Effector memory CD4-positive, alpha-beta T cell (primary cell): ENCODE measurements around the gene GNPTAB.

ENCODE experiments used
- DNase-seq, 3 donors: peaks; one replicate each; pipeline ENCODE4 v3.0.0-alpha.2; 2020
- H3K27ac ChIP-seq: 2 replicates; pipeline ENCODE4 v1.7.0; 2013; ENCODE audit warnings: mild to moderate bottlenecking, low read length, moderate library complexity; ENCODE audit not compliant: insufficient read depth, poor library complexity, severe bottlenecking
- H3K27me3 ChIP-seq: replicated peaks from 2 replicates; pipeline ENCODE4 v1.7.0; 2013; ENCODE audit warnings: mild to moderate bottlenecking, low read length; ENCODE audit not compliant: insufficient read depth, control insufficient read depth, poor library complexity, severe bottlenecking
- H3K36me3 ChIP-seq: 2 replicates; pipeline ENCODE4 v1.7.0; 2013; ENCODE audit warnings: mild to moderate bottlenecking, low read length, moderate library complexity; ENCODE audit not compliant: control insufficient read depth, insufficient read depth
- H3K4me1 ChIP-seq: 2 replicates; pipeline ENCODE4 v1.7.0; 2013; ENCODE audit warnings: low read length, mild to moderate bottlenecking; ENCODE audit not compliant: control insufficient read depth, insufficient read depth, poor library complexity, severe bottlenecking
- H3K4me3 ChIP-seq: 2 replicates; pipeline ENCODE4 v1.7.0; 2013; ENCODE audit warnings: low read length, low read depth, mild to moderate bottlenecking; ENCODE audit not compliant: insufficient read depth, poor library complexity, severe bottlenecking
- H3K9me3 ChIP-seq: 2 replicates; pipeline ENCODE4 v1.7.0; 2013; ENCODE audit warnings: mild to moderate bottlenecking, low read length, moderate library complexity; ENCODE audit not compliant: control insufficient read depth

The GNPTAB gene

GRCh38 chr12:101792046-101792931 is 38.5 kb downstream of the GNPTAB start:
- DNase-seq, result no peak
- peaks cover 6% of the 10 kb centered on the region for H3K36me3 ChIP-seq
- no peaks in the 10 kb centered on the region for H3K9me3 ChIP-seq
- H3K27ac ChIP-seq, result no peak overlapping the region
- no peaks in the 10 kb centered on the region for H3K27me3 ChIP-seq
- H3K4me3 ChIP-seq, result no peak overlapping the region
- no peaks in the 10 kb centered on the region for H3K4me1 ChIP-seq

GRCh38 chr12:101789171-101789570 is 41.6 kb downstream of the GNPTAB start:
- Histone ChIP-seq H3K4me3 (no peak overlapping the region), H3K36me3 (peaks cover 12% of the 10 kb centered on the region), H3K9me3 (no peaks in the 10 kb centered on the region), H3K4me1 (no peaks in the 10 kb centered on the region), H3K27me3 (no peaks in the 10 kb centered on the region), H3K27ac (no peak overlapping the region)
- no peak for DNase-seq

GRCh38 chr12:101785671-101786070 is 45.1 kb downstream of the GNPTAB start:
- Histone ChIP-seq H3K4me1 (no peaks in the 10 kb centered on the region), H3K9me3 (no peaks in the 10 kb centered on the region), H3K27me3 (no peaks in the 10 kb centered on the region), H3K27ac (no peak overlapping the region), H3K4me3 (no peak overlapping the region), H3K36me3 (peaks cover 15% of the 10 kb centered on the region)
- DNase-seq, result no peak

GRCh38 chr12:101784376-101784775 is 46.4 kb downstream of the GNPTAB start:
- H3K9me3 ChIP-seq, result no peaks in the 10 kb centered on the region
- H3K27ac ChIP-seq, result no peak overlapping the region
- no peak for DNase-seq
- H3K36me3 ChIP-seq, result peaks cover 21% of the 10 kb centered on the region
- no peaks in the 10 kb centered on the region for H3K27me3 ChIP-seq
- H3K4me3 ChIP-seq, result no peak overlapping the region
- H3K4me1 ChIP-seq, result no peaks in the 10 kb centered on the region

- Histone ChIP-seq H3K27me3 (no peaks in the 10 kb centered on the region), H3K4me1 (no peaks in the 10 kb centered on the region), H3K36me3 (peaks cover 23% of the 10 kb centered on the region), H3K27ac (no peak overlapping the region), H3K9me3 (no peaks in the 10 kb centered on the region), H3K4me3 (no peak overlapping the region)
- DNase-seq, result no peak
Observed at GRCh38 chr12:101783838-101784237, 46.9 kb downstream of the GNPTAB start.

GRCh38 chr12:101783150-101783549 is 47.6 kb downstream of the GNPTAB start:
- DNase-seq, result no peak
- H3K27ac ChIP-seq, result no peak overlapping the region
- H3K4me1 ChIP-seq, result no peaks in the 10 kb centered on the region
- H3K9me3 ChIP-seq, result no peaks in the 10 kb centered on the region
- no peak overlapping the region for H3K4me3 ChIP-seq
- no peaks in the 10 kb centered on the region for H3K27me3 ChIP-seq
- H3K36me3 ChIP-seq, result peaks cover 22% of the 10 kb centered on the region

- Histone ChIP-seq H3K36me3 (peaks cover 25% of the 10 kb centered on the region), H3K27ac (no peak overlapping the region), H3K4me1 (no peaks in the 10 kb centered on the region)
Observed at GRCh38 chr12:101782273-101782731, 48.5 kb downstream of the GNPTAB start.

GRCh38 chr12:101781834-101782233 is 48.9 kb downstream of the GNPTAB start:
- Histone ChIP-seq H3K4me3 (no peak overlapping the region), H3K27me3 (no peaks in the 10 kb centered on the region), H3K9me3 (no peaks in the 10 kb centered on the region), H3K4me1 (no peaks in the 10 kb centered on the region), H3K36me3 (peaks cover 27% of the 10 kb centered on the region), H3K27ac (no peak overlapping the region)
- DNase-seq, result no peak

More at GRCh38 chr12:101782273-101782731, 48.5 kb downstream of the GNPTAB start:
- H3K9me3 ChIP-seq, result no peaks in the 10 kb centered on the region
- DNase-seq, result no peak
- H3K27me3 ChIP-seq, result no peaks in the 10 kb centered on the region
- H3K4me3 ChIP-seq, result no peak overlapping the region

- DNase-seq, result no peak
- Histone ChIP-seq H3K36me3 (peaks cover 27% of the 10 kb centered on the region), H3K27ac (no peak overlapping the region)
Observed at GRCh38 chr12:101780599-101780998, 50.2 kb downstream of the GNPTAB start.

GRCh38 chr12:101779626-101780025 is 51.1 kb downstream of the GNPTAB start:
- Histone ChIP-seq H3K36me3 (peaks cover 21% of the 10 kb centered on the region), H3K4me3 (no peak overlapping the region), H3K27ac (no peak overlapping the region), H3K4me1 (no peaks in the 10 kb centered on the region), H3K27me3 (no peaks in the 10 kb centered on the region), H3K9me3 (no peaks in the 10 kb centered on the region)
- DNase-seq, result no peak

More at GRCh38 chr12:101780599-101780998, 50.2 kb downstream of the GNPTAB start:
- H3K4me1 ChIP-seq, result no peaks in the 10 kb centered on the region
- no peaks in the 10 kb centered on the region for H3K27me3 ChIP-seq
- no peak overlapping the region for H3K4me3 ChIP-seq
- H3K9me3 ChIP-seq, result no peaks in the 10 kb centered on the region
